ENCODE data around the gene GRB10. TPM values are rescaled to one million over a fixed set of nuclear protein-coding genes. Genes with fewer than 3 reads are reported as not detected.

The GRB10 gene
- total and polyA plus RNA-seq, 9 donors = 10.0 to 93.3 (median 27.8) TPM

DNA sequence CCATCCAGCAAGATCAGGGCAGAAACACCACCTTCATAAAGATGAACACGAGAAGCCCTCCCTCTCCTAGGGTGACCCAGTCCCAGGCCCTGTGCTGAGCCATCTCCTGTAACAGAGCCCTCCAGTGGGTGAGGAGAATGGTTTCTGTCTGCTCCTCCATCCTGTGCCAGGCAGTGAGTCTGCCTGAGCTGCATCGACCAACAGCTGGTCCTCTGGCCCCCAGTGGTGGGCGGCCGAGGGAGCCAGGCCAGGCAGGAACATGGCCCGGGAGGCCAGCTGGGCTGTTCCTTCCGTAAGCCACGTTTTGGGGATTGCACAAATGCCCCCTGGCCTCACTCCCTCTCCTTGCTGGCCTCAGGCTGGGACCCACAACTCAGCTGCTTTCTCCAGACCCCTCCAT lies 73.5 kb downstream of the GRB10 start:
- intact Hi-C loops (cut with DNase I) = no loop called here
- Histone ChIP-seq H3K27ac (no peak overlapping the region), H3K9me3 (no peaks in the 10 kb centered on the region), H3K27me3 (no peaks in the 10 kb centered on the region), H3K4me1 (ENCODE audit: insufficient read depth) (peaks cover 11% of the 10 kb centered on the region), H3K4me3 (no peak overlapping the region), H3K36me3 (no peaks in the 10 kb centered on the region)
- TF ChIP-seq, protein P1, sequence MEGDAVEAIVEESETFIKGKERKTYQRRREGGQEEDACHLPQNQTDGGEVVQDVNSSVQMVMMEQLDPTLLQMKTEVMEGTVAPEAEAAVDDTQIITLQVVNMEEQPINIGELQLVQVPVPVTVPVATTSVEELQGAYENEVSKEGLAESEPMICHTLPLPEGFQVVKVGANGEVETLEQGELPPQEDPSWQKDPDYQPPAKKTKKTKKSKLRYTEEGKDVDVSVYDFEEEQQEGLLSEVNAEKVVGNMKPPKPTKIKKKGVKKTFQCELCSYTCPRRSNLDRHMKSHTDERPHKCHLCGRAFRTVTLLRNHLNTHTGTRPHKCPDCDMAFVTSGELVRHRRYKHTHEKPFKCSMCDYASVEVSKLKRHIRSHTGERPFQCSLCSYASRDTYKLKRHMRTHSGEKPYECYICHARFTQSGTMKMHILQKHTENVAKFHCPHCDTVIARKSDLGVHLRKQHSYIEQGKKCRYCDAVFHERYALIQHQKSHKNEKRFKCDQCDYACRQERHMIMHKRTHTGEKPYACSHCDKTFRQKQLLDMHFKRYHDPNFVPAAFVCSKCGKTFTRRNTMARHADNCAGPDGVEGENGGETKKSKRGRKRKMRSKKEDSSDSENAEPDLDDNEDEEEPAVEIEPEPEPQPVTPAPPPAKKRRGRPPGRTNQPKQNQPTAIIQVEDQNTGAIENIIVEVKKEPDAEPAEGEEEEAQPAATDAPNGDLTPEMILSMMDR (IDR thresholded peaks at IDR 0.05) = no peak
- TF ChIP-seq POLR2A (IDR thresholded peaks at IDR 0.05) (no peak), EP300 (IDR thresholded peaks at IDR 0.05) (no peak)
- DNase-seq = no peak
- WGBS, 3 donors = 76 to 84% (median 77%) methylated on average over 7 of the region's 7 CpGs

- 75 to 92% (median 89%) methylated on average over 9 of the region's 9 CpGs for WGBS, 3 donors
- Histone ChIP-seq H3K27ac (no peak overlapping the region), H3K27me3 (no peaks in the 10 kb centered on the region), H3K4me1 (ENCODE audit: insufficient read depth) (peaks cover 4% of the 10 kb centered on the region), H3K9me3 (no peaks in the 10 kb centered on the region), H3K4me3 (no peak overlapping the region), H3K36me3 (no peaks in the 10 kb centered on the region)
- no peak for DNase-seq
- intact Hi-C loops (cut with DNase I) = no loop called here
- no peak for TF ChIP-seq EP300 (IDR thresholded peaks at IDR 0.05)
- no peak for TF ChIP-seq POLR2A (IDR thresholded peaks at IDR 0.05)
- TF ChIP-seq, protein P1 (IDR thresholded peaks at IDR 0.05) = no peak
Observed at GRCh38 chr7:50707236-50708006, 75.3 kb downstream of the GRB10 start.

GRCh38 chr7:50706469-50706937 lies 76.2 kb downstream of the GRB10 start:
- intact Hi-C loops (cut with DNase I) = no loop called here
- no peaks in the 10 kb centered on the region for H3K27me3 ChIP-seq
- H3K36me3 ChIP-seq = no peaks in the 10 kb centered on the region
- TF ChIP-seq EP300 (IDR thresholded peaks at IDR 0.05) (no peak), POLR2A (IDR thresholded peaks at IDR 0.05) (no peak)
- TF ChIP-seq, protein P1 (IDR thresholded peaks at IDR 0.05) = no peak
- no peak overlapping the region for H3K27ac ChIP-seq
- DNase-seq = no peak
- H3K9me3 ChIP-seq = no peaks in the 10 kb centered on the region
- H3K4me1 ChIP-seq (ENCODE audit: insufficient read depth) = peaks cover 2% of the 10 kb centered on the region
- WGBS, 3 donors = 89 to 95% (median 94%) methylated on average over 5 of the region's 5 CpGs
- no peak overlapping the region for H3K4me3 ChIP-seq

DNA sequence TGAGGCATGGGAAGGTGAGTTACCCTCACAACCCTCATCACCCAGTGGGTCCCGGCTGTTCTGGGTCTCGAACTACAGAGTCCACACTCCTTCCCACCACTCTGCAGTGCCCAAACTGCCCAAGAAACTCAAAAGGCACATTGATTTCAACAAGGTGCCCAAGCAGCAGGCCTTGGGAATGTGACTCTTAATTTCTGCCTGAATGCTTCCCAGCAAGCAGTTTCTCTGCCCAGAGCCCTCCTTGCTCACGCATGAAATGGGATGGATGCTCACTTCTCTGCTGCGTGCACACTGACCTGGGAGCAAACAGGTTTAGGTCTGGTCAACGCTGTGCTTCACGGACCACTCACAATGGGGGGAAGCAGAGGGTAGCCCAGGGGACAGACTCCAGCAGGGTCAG lies 77.9 kb downstream of the GRB10 start:
- 93 to 96% (median 94%) methylated on average over 6 of the region's 6 CpGs for WGBS, 3 donors
- H3K4me3 ChIP-seq = no peak overlapping the region
- no peak for DNase-seq
- H3K9me3 ChIP-seq = no peaks in the 10 kb centered on the region
- no peak overlapping the region for H3K27ac ChIP-seq
- intact Hi-C loops (cut with DNase I) = no loop called here
- TF ChIP-seq, protein P1 (IDR thresholded peaks at IDR 0.05) = no peak
- TF ChIP-seq POLR2A (IDR thresholded peaks at IDR 0.05) (no peak), EP300 (IDR thresholded peaks at IDR 0.05) (no peak)
- no peaks in the 10 kb centered on the region for H3K27me3 ChIP-seq
- H3K36me3 ChIP-seq = no peaks in the 10 kb centered on the region
- peaks cover 2% of the 10 kb centered on the region for H3K4me1 ChIP-seq (ENCODE audit: insufficient read depth)

Data from ovary (tissue), 9 donors.